Fibroblast of lung (primary cell): ENCODE data around the gene PRKX.

Experiments used
- CTCF ChIP-seq, 2 donors: IDR thresholded peaks in 1 of 2; conservative IDR thresholded peaks in 1 of 2; 1 replicate in 1 of 2; 2 replicates in 1 of 2; pipeline ENCODE4 v1.5.1; 2011 to 2012; ENCODE audit warnings: low read length in 2 of 2, control low read depth in 1 of 2, inconsistent platforms in 1 of 2, low read depth in 1 of 2, mild to moderate bottlenecking in 1 of 2
- EZH2 ChIP-seq: IDR thresholded peaks from 2 replicates; pipeline ENCODE4 v1.5.1; 2012; ENCODE audit warnings: low read length, control low read depth, mild to moderate bottlenecking; ENCODE audit errors: missing control alignments

GRCh38 chrX:3584415-3584996, 128.9 kb downstream of the PRKX start:
- no peak for TF ChIP-seq EZH2
- no peak for TF ChIP-seq CTCF (conservative IDR thresholded peaks at IDR 0.05 in 1 of 2, IDR thresholded peaks at IDR 0.05 in 1 of 2; ENCODE audit: low read depth in 1 of 2, low read length in 2 of 2)
